HG02759 (cell line): ENCODE results near the gene AQP1.

Experiments
- ATAC-seq: cut with Tn5 transposase; IDR thresholded peaks from one replicate; pipeline ENCODE4 v1.9.1; 2021; ENCODE audit warnings: mild to moderate bottlenecking, moderate library complexity; ENCODE audit not compliant: unreplicated experiment

Gene AQP1

GRCh38 chr7:30905078-30906012 is 6.3 kb upstream of the AQP1 start:
- ATAC-seq = no peak

GRCh38 chr7:30906014-30906413 is 5.6 kb upstream of the AQP1 start:
- no peak for ATAC-seq

GRCh38 chr7:30906515-30907240 is 5.0 kb upstream of the AQP1 start:
- no peak for ATAC-seq

GRCh38 chr7:30907527-30908267 is 4.0 kb upstream of the AQP1 start:
- no peak for ATAC-seq

GRCh38 chr7:30908681-30909080 is 3.0 kb upstream of the AQP1 start:
- no peak for ATAC-seq

GRCh38 chr7:30909431-30909830 is 2.2 kb upstream of the AQP1 start:
- ATAC-seq = no peak

GRCh38 chr7:30910411-30911073 is 1.1 kb upstream of the AQP1 start:
- no peak for ATAC-seq

- no peak for ATAC-seq
These were observed 520 bp upstream of the AQP1 start for GRCh38 chr7:30911133-30911532.

GRCh38 chr7:30912021-30912730 is 523 bp downstream of the AQP1 start:
- no peak for ATAC-seq

- no peak for ATAC-seq
These were observed 1.0 kb downstream of the AQP1 start for GRCh38 chr7:30912731-30912985.

GRCh38 chr7:30912986-30913811 is 1.5 kb downstream of the AQP1 start:
- ATAC-seq = no peak

GRCh38 chr7:30913821-30914515 is 2.3 kb downstream of the AQP1 start:
- ATAC-seq = no peak

- no peak for ATAC-seq
These were observed 2.9 kb downstream of the AQP1 start for GRCh38 chr7:30914596-30914995.

GRCh38 chr7:30915005-30915601 is 3.5 kb downstream of the AQP1 start:
- no peak for ATAC-seq

- ATAC-seq = no peak
These were observed 4.1 kb downstream of the AQP1 start for GRCh38 chr7:30915751-30916150.

- ATAC-seq = no peak
These were observed 4.6 kb downstream of the AQP1 start for GRCh38 chr7:30916255-30916654.

GRCh38 chr7:30916767-30917166 is 5.1 kb downstream of the AQP1 start:
- no peak for ATAC-seq

GRCh38 chr7:30917216-30917893 is 5.7 kb downstream of the AQP1 start:
- no peak for ATAC-seq
